D721Med (cell line): Measurements from ENCODE around the gene ATP5F1A.

Experiments used
- DNase-seq: peaks from one replicate; pipeline ENCODE4 v3.0.0; 2011; ENCODE audit warnings: low spot score; ENCODE audit not compliant: insufficient read length
- FAIRE-seq: peaks from 2 replicates; lab custom pipeline; 2011; peaks lifted over from hg19 to GRCh38; lab: Jason Lieb, UNC
- CTCF ChIP-seq: IDR thresholded peaks from 2 replicates; pipeline ENCODE4 v1.5.1; 2012; ENCODE audit warnings: mild to moderate bottlenecking, control low read depth; ENCODE audit not compliant: insufficient read depth; ENCODE audit errors: missing control alignments

The ATP5F1A gene

GRCh38 chr18:46068763-46069162 is 29.3 kb downstream of the ATP5F1A start:
- no peak for DNase-seq
- FAIRE-seq, result no peak
- no peak for TF ChIP-seq CTCF

GRCh38 chr18:46067438-46068007 is 30.6 kb downstream of the ATP5F1A start:
- no peak for FAIRE-seq
- no peak for TF ChIP-seq CTCF
- DNase-seq, result no peak

GRCh38 chr18:46062781-46063180 is 35.3 kb downstream of the ATP5F1A start:
- FAIRE-seq, result no peak
- no peak for TF ChIP-seq CTCF
- no peak for DNase-seq

- FAIRE-seq (no peak), DNase-seq (no peak)
- TF ChIP-seq CTCF, result no peak
Observed at GRCh38 chr18:46061796-46062195, 36.3 kb downstream of the ATP5F1A start.

GRCh38 chr18:46061387-46061786 is 36.7 kb downstream of the ATP5F1A start:
- no peak for FAIRE-seq
- no peak for DNase-seq
- TF ChIP-seq CTCF, result no peak

- FAIRE-seq, result no peak
- no peak for DNase-seq
- TF ChIP-seq CTCF, result no peak
Observed at GRCh38 chr18:46060359-46060841, 37.7 kb downstream of the ATP5F1A start.

GRCh38 chr18:46055838-46056230 is 42.3 kb downstream of the ATP5F1A start:
- DNase-seq (no peak), FAIRE-seq (no peak)
- TF ChIP-seq CTCF, result no peak
